ENCODE results near the gene TEX101. TPM values are rescaled to one million over a fixed set of nuclear protein-coding genes. Genes with fewer than 3 reads are reported as not detected.
A peak's percentile ranks its signal among the peaks of the same experiment; 100 is the strongest.
"Not testable (repeated sequence)": the region's sequence is repeated elsewhere in the genome, so short reads cannot be mapped to it uniquely, and the experiment has no call there.

The TEX101 gene
- total RNA-seq, 4 donors from 2014 or later = not detected

GRCh38 chr19:43439032-43439708, 24.5 kb downstream of the TEX101 start:
- intact Hi-C loops (cut with DNase I; ENCODE audit: low total_unique reads) (no loop called here), in situ Hi-C loops (cut with MboI; ENCODE audit: low pct_ligation_motif_present in 1 of 4, low pct_unique_long_range_greater_than_20kb in 1 of 4, low sequenced_read_pairs in 3 of 4) (loop anchor here in 1 of 4 donors (25.0 kb wide), 1 partner anchor 373 kb away; the partner anchor contains the start of gene LYPD5)
- Histone ChIP-seq H3K36me3 (no peaks in the 10 kb centered on the region), H3K4me1 (peaks cover 8 to 20% (median 10%) of the 10 kb centered on the region in 4 donors), H3K4me3 (no peak overlapping the region), H3K9me3 (no peaks in the 10 kb centered on the region), H3K27me3 (no peaks in the 10 kb centered on the region), H3K27ac (peak overlapping the region in 3 of 4 donors; percentile 8 to 41 (median 23))
- TF ChIP-seq POLR2A (IDR thresholded peaks at IDR 0.05) = no peak
- TF ChIP-seq EP300 (IDR thresholded peaks at IDR 0.05; ENCODE audit: low read depth) = no peak
- no peak for TF ChIP-seq CTCF (IDR thresholded peaks at IDR 0.05)
- no peak for TF ChIP-seq POLR2AphosphoS5 (IDR thresholded peaks at IDR 0.05)
- DNase-seq = no peak
- 14 to 31% methylated on average over 1 to 12 of the region's 14 CpGs for WGBS, 2 donors (ENCODE audit: low coverage in 1 of 2)

GRCh38 chr19:43439709-43440063, 25.0 kb downstream of the TEX101 start:
- in situ Hi-C loops (cut with MboI; ENCODE audit: low pct_ligation_motif_present in 1 of 4, low pct_unique_long_range_greater_than_20kb in 1 of 4, low sequenced_read_pairs in 3 of 4) (loop anchor here in 2 of 4 donors (10.0 to 25.0 kb wide), 2 partner anchors 75 to 373 kb away; partner anchors contain the start of gene LYPD5 (in 1 of the 2)), intact Hi-C loops (cut with DNase I; ENCODE audit: low total_unique reads) (no loop called here)
- Histone ChIP-seq H3K4me1 (peaks cover 8 to 20% (median 10%) of the 10 kb centered on the region in 4 donors), H3K9me3 (no peaks in the 10 kb centered on the region), H3K27me3 (no peaks in the 10 kb centered on the region), H3K27ac (no peak overlapping the region), H3K4me3 (no peak overlapping the region), H3K36me3 (no peaks in the 10 kb centered on the region)
- TF ChIP-seq EP300 (IDR thresholded peaks at IDR 0.05; ENCODE audit: low read depth) (no peak), CTCF (IDR thresholded peaks at IDR 0.05) (no peak), POLR2A (IDR thresholded peaks at IDR 0.05) (no peak), POLR2AphosphoS5 (IDR thresholded peaks at IDR 0.05) (no peak)
- no peak for DNase-seq

GRCh38 chr19:43441716-43442115, 27.0 kb downstream of the TEX101 start:
- Histone ChIP-seq H3K9me3 (no peaks in the 10 kb centered on the region), H3K27ac (no peak overlapping the region), H3K36me3 (no peaks in the 10 kb centered on the region), H3K4me3 (no peak overlapping the region), H3K4me1 (peaks cover 8 to 20% (median 10%) of the 10 kb centered on the region in 4 donors), H3K27me3 (no peaks in the 10 kb centered on the region)
- intact Hi-C loops (cut with DNase I; ENCODE audit: low total_unique reads) (no loop called here), in situ Hi-C loops (cut with MboI; ENCODE audit: low pct_ligation_motif_present in 1 of 4, low pct_unique_long_range_greater_than_20kb in 1 of 4, low sequenced_read_pairs in 3 of 4) (loop anchor here in 2 of 4 donors (10.0 to 25.0 kb wide), 2 partner anchors 73 to 371 kb away; partner anchors contain the start of gene LYPD5 (in 1 of the 2))
- TF ChIP-seq CTCF (IDR thresholded peaks at IDR 0.05) = no peak
- no peak for TF ChIP-seq EP300 (IDR thresholded peaks at IDR 0.05; ENCODE audit: low read depth)
- no peak for TF ChIP-seq POLR2AphosphoS5 (IDR thresholded peaks at IDR 0.05)
- TF ChIP-seq POLR2A (IDR thresholded peaks at IDR 0.05) = no peak
- no peak for DNase-seq
- 51 to 52% methylated on average over 3 of the region's 3 CpGs for WGBS, 2 donors (ENCODE audit: low coverage in 1 of 2)

- H3K36me3 ChIP-seq; H3K27ac ChIP-seq; H3K4me1 ChIP-seq; intact Hi-C loops (cut with DNase I; ENCODE audit: low total_unique reads); H3K9me3 ChIP-seq; DNase-seq; H3K4me3 ChIP-seq; H3K27me3 ChIP-seq: not testable (repeated sequence)
- WGBS, 2 donors (ENCODE audit: low coverage in 1 of 2) = 87 to 88% methylated on average over 8 to 9 of the region's 9 CpGs
- in situ Hi-C loops (cut with MboI; ENCODE audit: low pct_ligation_motif_present in 1 of 4, low pct_unique_long_range_greater_than_20kb in 1 of 4, low sequenced_read_pairs in 3 of 4) = loop anchor here in 2 of 4 donors (10.0 to 25.0 kb wide), 2 partner anchors 71 to 368 kb away; partner anchors contain the start of gene LYPD5 (in 1 of the 2)
These were observed 29.4 kb downstream of the TEX101 start for GRCh38 chr19:43444091-43444490.
